Adrenal gland (tissue), 12 donors: ENCODE measurements around the gene SULT1C2. TPM values are rescaled to one million over a fixed set of nuclear protein-coding genes. Genes with fewer than 3 reads are reported as not detected.

Source experiments
- DNase-seq, 7 donors: peaks; one replicate each; pipeline ENCODE4 v3.0.0-alpha.2; 2019 to 2020
- H3K27ac ChIP-seq, 5 donors: fragments of 200-600 bp; sonication (generic) in 4 of 5; 1 replicate in 3 of 5; 2 replicates in 2 of 5; pipeline versions ENCODE4 v1.5.1 to v1.8.0; 2016 to 2020; ENCODE audit warnings: mild to moderate bottlenecking in 1 of 5
- H3K27me3 ChIP-seq: fragments of 200-600 bp; 2 replicates; pipeline ENCODE4 v1.8.0; 2021
- H3K36me3 ChIP-seq, 2 donors: fragments of 200-600 bp; replicated peaks in 1 of 2; 1 replicate in 1 of 2; 2 replicates in 1 of 2; pipeline versions ENCODE4 v1.5.1 to v1.8.0; 2018 to 2022
- H3K4me1 ChIP-seq, 2 donors: fragments of 200-600 bp; replicated peaks in 1 of 2; 1 replicate in 1 of 2; 2 replicates in 1 of 2; pipeline versions ENCODE4 v1.5.1 to v1.8.0; 2018 to 2021
- H3K4me3 ChIP-seq, 4 donors: fragments of 200-600 bp; sonication (generic) in 3 of 4; one replicate each; pipeline ENCODE4 v1.5.1; 2016 to 2018
- H3K9me3 ChIP-seq, 3 donors: fragments of 200-600 bp; sonication (generic) in 1 of 3; replicated peaks in 1 of 3; 1 replicate in 2 of 3; 2 replicates in 1 of 3; pipeline versions ENCODE4 v1.5.1 to v1.8.0; 2016 to 2021
- CTCF ChIP-seq, 6 experiments: fragments of 450-650 bp in 4 of 6; fragments of 200-600 bp in 2 of 6; sonication (generic) in 1 of 6; IDR thresholded peaks; 1 replicate in 5 of 6; 2 replicates in 1 of 6; pipeline versions ENCODE4 v1.5.1 to v1.8.0; 2016 to 2021; ENCODE audit warnings: antibody characterized with exemption in 6 of 6, mild to moderate bottlenecking in 2 of 6, moderate library complexity in 1 of 6
- POLR2A ChIP-seq, 2 donors: fragments of 450-650 bp; IDR thresholded peaks; one replicate each; pipeline ENCODE4 v1.6.1; 2017; ENCODE audit warnings: antibody characterized with exemption in 2 of 2, mild to moderate bottlenecking in 2 of 2, moderate library complexity in 1 of 2
- WGBS, 4 donors: extraction: QIAGEN DNeasy Blood & Tissue Kit in 2 of 4; methylation state at CpG; one replicate each; pipeline versions ENCODE4 v1.1.5 to v1.1.7; 2013 to 2017; 5-methylcytosine and 5-hydroxymethylcytosine counted together
- intact Hi-C, 2 donors: fragments of 100-400 bp; cut with DNase I; formaldehyde crosslinking; loops; one replicate each; pipeline versions ENCODE4 v1.14.1 to v1.15.0; 2022 to 2023
- polyA plus RNA-seq, 3 donors: library from polyadenylated mRNA; stranded (reverse); fragments of 200-250 nt in 2 of 3; fragments of 350-450 nt in 1 of 3; fragmentation: Illumina TruSeq in 1 of 3; extraction: RNeasy Lipid Tissue Mini Kit (QIAGEN cat#74804) in 1 of 3; gene quantifications; one replicate each; pipeline ENCODE4 v1.2.3, GENCODE V29; 2013 to 2014
- total RNA-seq, 9 donors: library from RNA; depleted of rRNA in 4 of 9; stranded (reverse); fragments of >200 nt in 4 of 9; fragments of 120-200 nt in 1 of 9; fragmentation: NEBNext Ultra II Directional in 1 of 9; extraction: Animal tissue kit (Norgen Biotek cat#: 25700) in 1 of 9; gene quantifications; one replicate each; pipeline versions ENCODE4 v1.1.0 to v1.2.4, GENCODE V29; 2013 to 2023
- donor health status: healthy with polysubstance abuse.
- donor health status: Bipolar disorder and iron deficiency.
- donor health status: DM: yes; HTN: yes; CAD: no.
- donor health status: DM: no; HTN: no; CAD: no.
- donor health status: DM: no; HTN: no; CAD: no.
- donor health status: DM: yes; HTN: yes; CAD: no.

The SULT1C2 gene
- total and polyA plus RNA-seq, 12 donors, result 0.10 to 1.5 (median 0.35) TPM; not detected in 8

DNA sequence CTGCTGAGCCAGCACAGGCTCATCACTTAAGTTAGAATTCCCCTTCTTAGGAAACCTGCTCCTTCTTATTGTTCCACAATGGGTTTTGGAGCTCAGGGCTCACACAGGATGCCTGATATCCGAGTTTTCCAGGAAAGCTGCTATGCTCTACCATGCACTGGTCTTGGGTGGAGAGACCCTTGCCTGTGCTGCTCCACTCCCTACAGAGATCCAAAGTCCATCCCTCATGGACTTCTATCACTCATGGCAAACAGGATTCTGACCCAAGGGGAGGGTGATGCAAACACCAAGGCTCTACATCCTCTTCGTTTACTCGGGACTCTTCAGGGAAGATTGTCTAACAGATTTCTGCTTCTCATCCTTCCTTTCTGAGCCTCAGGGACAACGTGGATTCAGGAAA lies 5.2 kb downstream of the SULT1C2 start:
- intact Hi-C loops, result no loop called here
- TF ChIP-seq CTCF (IDR thresholded peaks at IDR 0.05) (no peak), POLR2A (IDR thresholded peaks at IDR 0.05) (no peak)
- 64 to 75% (median 69%) methylated on average over 4 of the region's 4 CpGs for WGBS, 4 donors
- H3K4me1 ChIP-seq, result no peaks in the 10 kb centered on the region
- no peaks in the 10 kb centered on the region for H3K9me3 ChIP-seq
- H3K27ac ChIP-seq, result no peak overlapping the region
- no peak overlapping the region for H3K4me3 ChIP-seq
- H3K27me3 ChIP-seq, result no peaks in the 10 kb centered on the region
- H3K36me3 ChIP-seq, result no peaks in the 10 kb centered on the region
- DNase-seq, result no peak

DNA sequence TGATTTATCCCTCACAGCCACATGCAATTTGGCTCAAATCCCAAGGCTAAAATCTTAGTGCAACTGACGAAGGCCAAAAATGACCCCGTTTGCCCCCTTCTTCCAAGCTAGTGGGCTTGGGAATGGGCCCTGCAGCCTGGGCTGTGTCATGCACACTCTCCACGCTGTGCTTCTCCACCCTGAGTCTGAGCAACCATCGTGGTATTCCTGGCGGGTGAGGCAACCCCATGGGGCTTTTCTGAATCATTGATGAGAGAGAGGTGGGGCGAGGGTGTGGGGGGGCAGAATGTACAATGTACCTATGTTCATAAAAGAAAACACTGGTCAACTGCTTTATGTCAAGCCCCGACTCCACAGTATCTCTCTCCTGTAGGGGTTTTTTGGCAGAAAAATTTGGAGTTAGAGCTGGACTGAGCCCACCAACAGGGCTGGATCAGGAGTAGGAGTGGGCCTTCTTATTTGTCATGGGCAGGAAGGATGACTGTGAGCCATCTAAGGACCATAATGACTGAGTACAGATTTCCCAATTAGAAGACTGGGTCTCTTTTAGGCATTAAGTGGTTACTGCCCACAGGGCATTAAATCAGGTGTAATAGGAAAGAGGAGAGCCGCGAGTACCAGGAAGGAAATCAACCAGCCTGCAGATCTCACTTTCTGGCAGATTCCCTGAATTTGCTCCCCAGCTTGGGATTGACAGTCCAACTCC lies 8.9 kb downstream of the SULT1C2 start:
- TF ChIP-seq CTCF (IDR thresholded peaks at IDR 0.05) (no peak), POLR2A (IDR thresholded peaks at IDR 0.05) (no peak)
- Histone ChIP-seq H3K4me1 (no peaks in the 10 kb centered on the region), H3K4me3 (no peak overlapping the region), H3K9me3 (no peaks in the 10 kb centered on the region), H3K36me3 (no peaks in the 10 kb centered on the region), H3K27me3 (no peaks in the 10 kb centered on the region), H3K27ac (no peak overlapping the region)
- DNase-seq, result no peak
- intact Hi-C loops, result no loop called here
- WGBS, 4 donors, result 74 to 84% (median 78%) methylated on average over 8 to 9 of the region's 9 CpGs

DNA sequence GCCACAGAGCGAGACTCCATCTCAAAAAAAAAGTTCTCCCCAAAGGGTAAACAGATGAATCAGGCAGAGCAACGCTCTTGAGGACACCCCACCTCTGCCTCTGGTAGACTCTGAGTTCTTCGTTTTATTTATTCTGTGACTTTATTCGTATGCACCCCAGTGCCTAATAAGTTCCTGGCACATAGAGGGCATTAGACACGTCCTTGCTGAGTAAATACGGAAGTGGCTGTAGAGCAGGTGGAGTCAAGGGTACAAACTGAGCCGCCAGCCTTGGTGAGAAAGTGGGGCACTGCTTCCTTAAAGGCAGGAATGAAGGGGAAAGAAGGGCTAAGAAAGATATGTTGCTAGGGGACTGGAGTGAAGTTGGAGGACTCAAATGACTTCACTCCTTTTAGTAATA lies 12.9 kb downstream of the SULT1C2 start:
- H3K27me3 ChIP-seq, result no peaks in the 10 kb centered on the region
- H3K36me3 ChIP-seq, result no peaks in the 10 kb centered on the region
- intact Hi-C loops, result no loop called here
- DNase-seq, result no peak
- no peaks in the 10 kb centered on the region for H3K9me3 ChIP-seq
- H3K27ac ChIP-seq, result no peak overlapping the region
- no peak for TF ChIP-seq CTCF (IDR thresholded peaks at IDR 0.05)
- no peak for TF ChIP-seq POLR2A (IDR thresholded peaks at IDR 0.05)
- WGBS, 4 donors, result 79 to 85% (median 83%) methylated on average over 7 of the region's 7 CpGs
- no peak overlapping the region for H3K4me3 ChIP-seq
- H3K4me1 ChIP-seq, result no peaks in the 10 kb centered on the region

GRCh38 chr2:108304975-108305374 lies 16.3 kb downstream of the SULT1C2 start:
- H3K27me3 ChIP-seq, result no peaks in the 10 kb centered on the region
- TF ChIP-seq POLR2A (IDR thresholded peaks at IDR 0.05), result no peak
- TF ChIP-seq CTCF (IDR thresholded peaks at IDR 0.05), result no peak
- 64 to 78% (median 73%) methylated on average over 2 of the region's 2 CpGs for WGBS, 4 donors
- no peak overlapping the region for H3K4me3 ChIP-seq
- H3K9me3 ChIP-seq, result no peaks in the 10 kb centered on the region
- H3K36me3 ChIP-seq, result no peaks in the 10 kb centered on the region
- H3K27ac ChIP-seq, result no peak overlapping the region
- intact Hi-C loops, result no loop called here
- DNase-seq, result no peak
- no peaks in the 10 kb centered on the region for H3K4me1 ChIP-seq
